ENCODE data around the gene VANGL2. TPM values are rescaled to one million over a fixed set of nuclear protein-coding genes. Genes with fewer than 3 reads are reported as not detected.

VANGL2 gene
- total RNA-seq, 2 experiments from 2014 or later = not detected

DNA sequence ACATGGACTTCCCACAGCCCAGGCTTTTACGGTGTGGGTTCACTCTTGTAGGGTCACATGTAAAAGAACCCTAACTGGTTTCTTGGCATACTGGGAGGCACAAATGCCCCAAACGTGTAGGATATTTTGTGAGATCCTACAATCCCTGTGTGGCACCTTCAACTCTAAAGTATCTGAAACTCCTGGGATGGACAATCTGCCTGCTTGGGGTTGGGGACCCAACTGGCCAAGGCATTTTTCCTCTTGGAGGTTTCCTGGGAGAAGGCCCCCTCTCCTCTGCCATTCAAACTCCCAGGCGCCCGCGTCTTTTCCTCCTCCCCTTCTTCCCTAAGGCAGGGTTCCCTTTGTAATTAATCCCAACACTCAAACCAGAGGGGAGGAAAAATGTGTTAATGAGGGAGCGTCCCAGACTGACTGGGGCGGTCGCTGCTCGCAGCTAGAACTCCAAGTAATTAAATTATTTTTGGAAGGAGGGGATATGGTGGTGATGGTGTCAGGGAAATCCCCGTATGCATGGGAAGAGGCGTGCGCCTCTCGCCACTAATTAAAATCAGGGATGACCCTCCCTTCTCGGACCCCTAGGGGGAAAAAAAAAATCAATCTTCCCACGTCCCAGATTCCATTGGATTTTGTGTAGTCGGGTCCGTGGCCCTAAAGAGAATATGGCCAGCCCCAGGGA lies 681 bp upstream of the VANGL2 start:
- Histone ChIP-seq H3K4me1 (ENCODE audit: insufficient read depth, low read length) (peaks cover 15% of the 10 kb centered on the region), H3K36me3 (ENCODE audit: insufficient read depth, low read length) (no peaks in the 10 kb centered on the region), H3K9me3 (ENCODE audit: control insufficient read depth in 1 of 2, insufficient read depth in 1 of 2, low read length in 2 of 2) (no peaks in the 10 kb centered on the region), H3K27ac (ENCODE audit: low read depth in 1 of 2, low read length in 2 of 2) (no peak overlapping the region), H3K4me3 (ENCODE audit: low read length) (peak overlapping the region; percentile 44), H3K27me3 (ENCODE audit: control insufficient read depth in 1 of 2, insufficient read depth in 2 of 2, low read length in 2 of 2) (peaks cover 17 to 26% of the 10 kb centered on the region in 2 experiments)
- POLR2A ChIA-PET = no interaction called here
- ATAC-seq (ENCODE audit: poor library complexity) = no peak
- DNase-seq = no peak
- peaks cover 9% of the 10 kb centered on the region for H3K4me1 Mint-ChIP-seq (ENCODE audit: low read depth)
- CTCF ChIA-PET = no interaction called here
- no peak overlapping the region for H3K27ac Mint-ChIP-seq
- no peaks in the 10 kb centered on the region for H3K36me3 Mint-ChIP-seq (ENCODE audit: low read depth)
- no peaks in the 10 kb centered on the region for H3K9me3 Mint-ChIP-seq
- TF ChIP-seq, protein P1, sequence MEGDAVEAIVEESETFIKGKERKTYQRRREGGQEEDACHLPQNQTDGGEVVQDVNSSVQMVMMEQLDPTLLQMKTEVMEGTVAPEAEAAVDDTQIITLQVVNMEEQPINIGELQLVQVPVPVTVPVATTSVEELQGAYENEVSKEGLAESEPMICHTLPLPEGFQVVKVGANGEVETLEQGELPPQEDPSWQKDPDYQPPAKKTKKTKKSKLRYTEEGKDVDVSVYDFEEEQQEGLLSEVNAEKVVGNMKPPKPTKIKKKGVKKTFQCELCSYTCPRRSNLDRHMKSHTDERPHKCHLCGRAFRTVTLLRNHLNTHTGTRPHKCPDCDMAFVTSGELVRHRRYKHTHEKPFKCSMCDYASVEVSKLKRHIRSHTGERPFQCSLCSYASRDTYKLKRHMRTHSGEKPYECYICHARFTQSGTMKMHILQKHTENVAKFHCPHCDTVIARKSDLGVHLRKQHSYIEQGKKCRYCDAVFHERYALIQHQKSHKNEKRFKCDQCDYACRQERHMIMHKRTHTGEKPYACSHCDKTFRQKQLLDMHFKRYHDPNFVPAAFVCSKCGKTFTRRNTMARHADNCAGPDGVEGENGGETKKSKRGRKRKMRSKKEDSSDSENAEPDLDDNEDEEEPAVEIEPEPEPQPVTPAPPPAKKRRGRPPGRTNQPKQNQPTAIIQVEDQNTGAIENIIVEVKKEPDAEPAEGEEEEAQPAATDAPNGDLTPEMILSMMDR (IDR thresholded peaks at IDR 0.05) = no peak
- peak overlapping the region; percentile 44 for H3K4me3 Mint-ChIP-seq
- intact Hi-C loops (cut with DNase I, micrococcal nuclease) = no loop called here
- H3K27me3 Mint-ChIP-seq = peaks cover 43% of the 10 kb centered on the region

DNA sequence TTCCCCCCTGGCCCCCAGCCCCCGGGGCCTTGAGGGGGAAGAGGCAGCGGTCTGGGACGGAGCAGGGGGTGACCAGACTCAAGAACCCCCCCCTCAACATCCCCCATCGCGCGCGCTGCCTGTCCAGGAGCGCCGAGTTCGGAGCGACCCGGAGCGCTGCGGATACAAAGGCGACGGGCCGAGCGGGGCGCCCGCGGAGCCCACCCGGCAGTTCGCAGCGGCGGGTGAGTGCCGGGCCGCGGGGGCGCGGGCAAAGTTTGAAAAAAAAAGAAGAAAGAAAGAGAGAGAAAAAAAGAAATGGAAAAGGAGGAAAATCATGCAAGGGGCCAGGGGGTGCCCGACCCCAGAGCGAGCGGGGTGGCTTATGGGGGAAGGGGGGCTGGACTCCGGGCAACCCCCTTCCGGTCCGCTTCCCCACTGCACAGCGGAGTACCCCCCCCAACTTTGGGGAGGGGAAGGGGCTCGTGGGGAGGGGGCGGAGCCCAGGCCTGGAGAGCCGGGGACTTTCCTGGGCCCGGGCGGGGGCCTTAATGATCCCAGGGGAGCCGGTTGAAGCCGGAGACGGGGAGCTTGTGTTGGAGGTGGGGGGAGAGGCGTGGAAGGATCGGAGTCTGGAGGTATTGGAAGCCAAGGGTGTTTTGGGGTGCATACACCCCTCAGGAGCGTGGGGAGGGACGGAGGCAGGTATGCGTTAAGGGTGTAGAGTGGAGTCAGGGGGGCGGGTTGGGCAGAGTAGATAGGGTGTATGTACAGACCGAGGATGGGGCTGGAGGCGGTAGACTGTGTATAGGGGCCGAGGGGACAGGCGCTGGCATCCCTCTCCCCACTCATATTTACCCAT lies 502 bp downstream of the VANGL2 start:
- Histone ChIP-seq H3K36me3 (ENCODE audit: insufficient read depth, low read length) (no peaks in the 10 kb centered on the region), H3K9me3 (ENCODE audit: control insufficient read depth in 1 of 2, insufficient read depth in 1 of 2, low read length in 2 of 2) (no peaks in the 10 kb centered on the region), H3K4me3 (ENCODE audit: low read length) (peak overlapping the region; percentile 44), H3K27ac (ENCODE audit: low read depth in 1 of 2, low read length in 2 of 2) (no peak overlapping the region), H3K4me1 (ENCODE audit: insufficient read depth, low read length) (peaks cover 15% of the 10 kb centered on the region), H3K27me3 (ENCODE audit: control insufficient read depth in 1 of 2, insufficient read depth in 2 of 2, low read length in 2 of 2) (peaks cover 17 to 26% of the 10 kb centered on the region in 2 experiments)
- Mint-ChIP-seq H3K27me3 (peaks cover 37% of the 10 kb centered on the region), H3K36me3 (ENCODE audit: low read depth) (no peaks in the 10 kb centered on the region), H3K4me3 (peak overlapping the region; percentile 71), H3K27ac (no peak overlapping the region), H3K4me1 (ENCODE audit: low read depth) (peaks cover 9% of the 10 kb centered on the region), H3K9me3 (no peaks in the 10 kb centered on the region)
- TF ChIP-seq, protein P1 (IDR thresholded peaks at IDR 0.05) = no peak
- CTCF ChIA-PET = no interaction called here
- ATAC-seq (ENCODE audit: poor library complexity) (peak; percentile 58), DNase-seq (peak in 3 of 14 experiments; percentile 11 to 34 (median 26))
- POLR2A ChIA-PET = no interaction called here
- intact Hi-C loops (cut with DNase I, micrococcal nuclease) = no loop called here

DNA sequence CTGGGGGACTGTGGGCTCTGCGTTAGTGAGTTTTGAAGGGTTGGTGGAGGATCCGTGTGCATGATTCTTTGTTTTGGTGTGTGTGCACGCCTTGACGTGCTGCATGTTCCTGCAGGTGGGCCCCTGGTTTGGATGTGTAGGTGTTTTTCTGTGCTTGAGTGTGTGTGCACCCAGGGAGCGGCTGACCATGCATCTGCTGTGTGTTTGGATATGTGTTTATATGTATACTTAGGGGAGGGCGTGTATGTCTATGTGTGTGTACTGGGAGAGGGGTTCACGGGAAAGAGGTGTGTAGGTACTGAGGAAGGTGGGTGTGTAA lies 1.1 kb downstream of the VANGL2 start:
- H3K27me3 Mint-ChIP-seq = peaks cover 35% of the 10 kb centered on the region
- ATAC-seq (ENCODE audit: poor library complexity) = no peak

More for the DNA sequence above, 1.1 kb downstream of the VANGL2 start:
- H3K4me3 ChIP-seq (ENCODE audit: low read length) = no peak overlapping the region
- no peak overlapping the region for H3K27ac ChIP-seq (ENCODE audit: low read depth in 1 of 2, low read length in 2 of 2)
- no peaks in the 10 kb centered on the region for H3K9me3 ChIP-seq (ENCODE audit: control insufficient read depth in 1 of 2, insufficient read depth in 1 of 2, low read length in 2 of 2)
- Mint-ChIP-seq H3K36me3 (ENCODE audit: low read depth) (no peaks in the 10 kb centered on the region), H3K4me3 (peak overlapping the region; percentile 71), H3K9me3 (no peaks in the 10 kb centered on the region), H3K27ac (no peak overlapping the region), H3K4me1 (ENCODE audit: low read depth) (peaks cover 9% of the 10 kb centered on the region)
- ChIA-PET POLR2A (no interaction called here), CTCF (no interaction called here)
- H3K27me3 ChIP-seq (ENCODE audit: control insufficient read depth in 1 of 2, insufficient read depth in 2 of 2, low read length in 2 of 2) = peaks cover 17 to 26% of the 10 kb centered on the region in 2 experiments
- peaks cover 15% of the 10 kb centered on the region for H3K4me1 ChIP-seq (ENCODE audit: insufficient read depth, low read length)
- TF ChIP-seq, protein P1 (IDR thresholded peaks at IDR 0.05) = no peak
- no peak for DNase-seq
- no peaks in the 10 kb centered on the region for H3K36me3 ChIP-seq (ENCODE audit: insufficient read depth, low read length)
- intact Hi-C loops (cut with DNase I, micrococcal nuclease) = no loop called here
